Stimulated activated effector memory CD8-positive, alpha-beta T cell treated with anti-CD3 and anti-CD28 coated beads, Interleukin-12 subunit alpha, Interleukin-12 subunit beta, amount 100 ng/mL, for 72 hours (primary cell): ENCODE measurements around the gene ACAN.
"Not testable (repeated sequence)": the region's sequence is repeated elsewhere in the genome, so short reads cannot be mapped to it uniquely, and the experiment has no call there.

Experiments
- ATAC-seq: fragments of 150-1000 bp; cut with Tn5 transposase; 2 replicates; pipeline ENCODE4 v1.10.0; 2021
- DNase-seq, 2 donors: peaks; one replicate each; pipeline ENCODE4 v3.0.0; 2021 to 2022; ENCODE audit warnings: low spot score in 2 of 2
- H3K27ac Mint-ChIP-seq: one replicate; pipeline ENCODE4 v1.8.0; 2022; ENCODE audit warnings: mild to moderate bottlenecking, mixed read lengths
- H3K36me3 Mint-ChIP-seq: one replicate; pipeline ENCODE4 v1.8.0; 2022; ENCODE audit warnings: mild to moderate bottlenecking, mixed read lengths
- H3K4me1 Mint-ChIP-seq: one replicate; pipeline ENCODE4 v1.8.0; 2022; ENCODE audit warnings: mixed read lengths
- H3K4me3 Mint-ChIP-seq: one replicate; pipeline ENCODE4 v1.8.0; 2022; ENCODE audit warnings: mild to moderate bottlenecking, mixed read lengths
- H3K9me3 Mint-ChIP-seq: one replicate; pipeline ENCODE4 v1.8.0; 2022; ENCODE audit warnings: mixed read lengths

The ACAN gene

GRCh38 chr15:88906551-88906950, 103.3 kb downstream of the ACAN start:
- no peak overlapping the region for H3K27ac Mint-ChIP-seq
- H3K4me3 Mint-ChIP-seq = no peak overlapping the region
- H3K9me3 Mint-ChIP-seq = no peaks in the 10 kb centered on the region
- peaks cover 7% of the 10 kb centered on the region for H3K36me3 Mint-ChIP-seq
- DNase-seq = no peak
- ATAC-seq = no peak
- peaks cover 23% of the 10 kb centered on the region for H3K4me1 Mint-ChIP-seq

GRCh38 chr15:88907111-88907510, 103.9 kb downstream of the ACAN start:
- Mint-ChIP-seq H3K4me3 (no peak overlapping the region), H3K27ac (no peak overlapping the region), H3K4me1 (peaks cover 23% of the 10 kb centered on the region), H3K36me3 (peaks cover 2% of the 10 kb centered on the region), H3K9me3 (no peaks in the 10 kb centered on the region)
- no peak for DNase-seq
- ATAC-seq = no peak

- Mint-ChIP-seq H3K9me3 (no peaks in the 10 kb centered on the region), H3K36me3 (no peaks in the 10 kb centered on the region), H3K27ac (peak overlapping the region; percentile 46), H3K4me1 (peaks cover 23% of the 10 kb centered on the region), H3K4me3 (no peak overlapping the region)
- no peak for ATAC-seq
- DNase-seq = no peak
These were observed 104.9 kb downstream of the ACAN start for GRCh38 chr15:88908123-88908522.

GRCh38 chr15:88908697-88909621, 105.7 kb downstream of the ACAN start:
- DNase-seq (no peak), ATAC-seq (no peak)
- Mint-ChIP-seq H3K36me3 (no peaks in the 10 kb centered on the region), H3K9me3 (no peaks in the 10 kb centered on the region), H3K27ac (no peak overlapping the region), H3K4me3 (no peak overlapping the region), H3K4me1 (peaks cover 25% of the 10 kb centered on the region)

- H3K9me3 Mint-ChIP-seq = no peaks in the 10 kb centered on the region
- no peak overlapping the region for H3K27ac Mint-ChIP-seq
- H3K4me1 Mint-ChIP-seq = peaks cover 13% of the 10 kb centered on the region
- ATAC-seq (no peak), DNase-seq (no peak)
- H3K4me3 Mint-ChIP-seq = no peak overlapping the region
- H3K36me3 Mint-ChIP-seq = no peaks in the 10 kb centered on the region
These were observed 107.0 kb downstream of the ACAN start for GRCh38 chr15:88909956-88910831.

GRCh38 chr15:88911766-88912118, 108.5 kb downstream of the ACAN start:
- DNase-seq = no peak
- Mint-ChIP-seq H3K9me3 (no peaks in the 10 kb centered on the region), H3K4me3 (peak overlapping the region; percentile 87), H3K27ac (no peak overlapping the region), H3K4me1 (peaks cover 12% of the 10 kb centered on the region), H3K36me3 (no peaks in the 10 kb centered on the region)
- ATAC-seq = no peak

- no peak for DNase-seq
- Mint-ChIP-seq H3K36me3 (no peaks in the 10 kb centered on the region), H3K27ac (peak overlapping the region; percentile 50), H3K4me3 (peak overlapping the region; percentile 87), H3K4me1 (peaks cover 12% of the 10 kb centered on the region), H3K9me3 (no peaks in the 10 kb centered on the region)
- no peak for ATAC-seq
These were observed 109.3 kb downstream of the ACAN start for GRCh38 chr15:88912500-88912921.

- H3K4me1 Mint-ChIP-seq = peaks cover 12% of the 10 kb centered on the region
- H3K27ac Mint-ChIP-seq = peak within 1 kb of the TSS; percentile 75
- ATAC-seq (peak; percentile 92), DNase-seq (peak; percentile 53 to 85)
- H3K4me3 Mint-ChIP-seq = peak within 1 kb of the TSS; percentile 87
- H3K36me3 Mint-ChIP-seq = no peaks in the 10 kb centered on the region
- H3K9me3 Mint-ChIP-seq = no peaks in the 10 kb centered on the region
These were observed 110.0 kb downstream of the ACAN start, which contains the start of gene MFGE8 for GRCh38 chr15:88913017-88913849. MFGE8 (minus strand) TSS chr15:88913379; CDS start chr15:88913319, 60 bp downstream.

- H3K27ac Mint-ChIP-seq = peak overlapping the region; percentile 75
These were observed 110.6 kb downstream of the ACAN start for GRCh38 chr15:88913850-88914169.

GRCh38 chr15:88915354-88915753, 112.1 kb downstream of the ACAN start:
- DNase-seq (no peak), ATAC-seq (no peak)
- Mint-ChIP-seq H3K4me1 (peaks cover 29% of the 10 kb centered on the region), H3K36me3 (no peaks in the 10 kb centered on the region), H3K27ac (no peak overlapping the region), H3K9me3 (no peaks in the 10 kb centered on the region), H3K4me3 (no peak overlapping the region)

More at GRCh38 chr15:88913850-88914169, 110.6 kb downstream of the ACAN start:
- Mint-ChIP-seq H3K9me3 (no peaks in the 10 kb centered on the region), H3K4me3 (peak overlapping the region; percentile 87), H3K4me1 (peaks cover 16% of the 10 kb centered on the region), H3K36me3 (no peaks in the 10 kb centered on the region)
- no peak for DNase-seq
- no peak for ATAC-seq

GRCh38 chr15:88917760-88918159, 114.5 kb downstream of the ACAN start:
- DNase-seq = no peak
- no peak for ATAC-seq
- Mint-ChIP-seq H3K4me1 (peaks cover 36% of the 10 kb centered on the region), H3K9me3 (no peaks in the 10 kb centered on the region), H3K27ac (no peak overlapping the region), H3K4me3 (no peak overlapping the region), H3K36me3 (no peaks in the 10 kb centered on the region)

- Mint-ChIP-seq H3K27ac (peak overlapping the region; percentile 36), H3K9me3 (no peaks in the 10 kb centered on the region), H3K36me3 (no peaks in the 10 kb centered on the region), H3K4me3 (peak overlapping the region; percentile 4), H3K4me1 (peaks cover 30% of the 10 kb centered on the region)
- peak in 1 of 2 donors; percentile 76 for DNase-seq
- ATAC-seq = peak; percentile 95
These were observed 115.5 kb downstream of the ACAN start for GRCh38 chr15:88918738-88919137.

- no peak overlapping the region for H3K27ac Mint-ChIP-seq
- H3K9me3 Mint-ChIP-seq = no peaks in the 10 kb centered on the region
- peak overlapping the region; percentile 21 for H3K4me3 Mint-ChIP-seq
- no peaks in the 10 kb centered on the region for H3K36me3 Mint-ChIP-seq
- DNase-seq = no peak
- ATAC-seq = no peak
- H3K4me1 Mint-ChIP-seq = peaks cover 30% of the 10 kb centered on the region
These were observed 117.1 kb downstream of the ACAN start for GRCh38 chr15:88920186-88920891.

- DNase-seq = peak in 1 of 2 donors; percentile 68
- peak; percentile 87 for ATAC-seq
- H3K4me3 Mint-ChIP-seq = peak overlapping the region; percentile 21
These were observed 117.7 kb downstream of the ACAN start for GRCh38 chr15:88920892-88921435.

More at GRCh38 chr15:88920892-88921435, 117.7 kb downstream of the ACAN start:
- not testable (repeated sequence) for H3K36me3 Mint-ChIP-seq, H3K27ac Mint-ChIP-seq, H3K9me3 Mint-ChIP-seq
- peaks cover 30% of the 10 kb centered on the region for H3K4me1 Mint-ChIP-seq
